ENCODE results near the gene SGSM2. TPM values are rescaled to one million over a fixed set of nuclear protein-coding genes. Genes with fewer than 3 reads are reported as not detected.
A peak's percentile ranks its signal among the peaks of the same experiment; 100 is the strongest.

The SGSM2 gene
- total RNA-seq, 4 donors from 2014 or later, result 14.8 to 65.6 (median 30.5) TPM

DNA sequence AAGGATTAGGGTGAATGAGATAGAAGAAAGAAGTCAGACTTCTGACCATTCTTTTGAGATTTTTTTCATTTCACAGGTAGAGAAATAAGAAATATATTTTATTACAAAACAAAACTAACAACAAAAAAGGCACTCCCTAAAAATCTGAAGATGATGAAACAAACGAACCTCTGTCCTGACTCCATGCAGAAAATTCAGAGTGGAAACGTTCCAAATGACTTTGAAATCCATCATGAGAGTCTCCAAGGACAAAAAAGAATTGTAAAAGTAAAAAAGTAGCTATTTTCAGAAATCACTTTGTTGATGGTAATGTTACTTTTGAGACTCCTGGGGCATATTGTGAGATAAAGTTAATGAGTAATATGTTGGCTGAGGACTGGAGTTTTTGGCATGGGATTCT is 89.9 kb downstream of the SGSM2 start:
- TF ChIP-seq, protein P1, sequence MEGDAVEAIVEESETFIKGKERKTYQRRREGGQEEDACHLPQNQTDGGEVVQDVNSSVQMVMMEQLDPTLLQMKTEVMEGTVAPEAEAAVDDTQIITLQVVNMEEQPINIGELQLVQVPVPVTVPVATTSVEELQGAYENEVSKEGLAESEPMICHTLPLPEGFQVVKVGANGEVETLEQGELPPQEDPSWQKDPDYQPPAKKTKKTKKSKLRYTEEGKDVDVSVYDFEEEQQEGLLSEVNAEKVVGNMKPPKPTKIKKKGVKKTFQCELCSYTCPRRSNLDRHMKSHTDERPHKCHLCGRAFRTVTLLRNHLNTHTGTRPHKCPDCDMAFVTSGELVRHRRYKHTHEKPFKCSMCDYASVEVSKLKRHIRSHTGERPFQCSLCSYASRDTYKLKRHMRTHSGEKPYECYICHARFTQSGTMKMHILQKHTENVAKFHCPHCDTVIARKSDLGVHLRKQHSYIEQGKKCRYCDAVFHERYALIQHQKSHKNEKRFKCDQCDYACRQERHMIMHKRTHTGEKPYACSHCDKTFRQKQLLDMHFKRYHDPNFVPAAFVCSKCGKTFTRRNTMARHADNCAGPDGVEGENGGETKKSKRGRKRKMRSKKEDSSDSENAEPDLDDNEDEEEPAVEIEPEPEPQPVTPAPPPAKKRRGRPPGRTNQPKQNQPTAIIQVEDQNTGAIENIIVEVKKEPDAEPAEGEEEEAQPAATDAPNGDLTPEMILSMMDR (IDR thresholded peaks at IDR 0.05; ENCODE audit: low read depth), result no peak

DNA sequence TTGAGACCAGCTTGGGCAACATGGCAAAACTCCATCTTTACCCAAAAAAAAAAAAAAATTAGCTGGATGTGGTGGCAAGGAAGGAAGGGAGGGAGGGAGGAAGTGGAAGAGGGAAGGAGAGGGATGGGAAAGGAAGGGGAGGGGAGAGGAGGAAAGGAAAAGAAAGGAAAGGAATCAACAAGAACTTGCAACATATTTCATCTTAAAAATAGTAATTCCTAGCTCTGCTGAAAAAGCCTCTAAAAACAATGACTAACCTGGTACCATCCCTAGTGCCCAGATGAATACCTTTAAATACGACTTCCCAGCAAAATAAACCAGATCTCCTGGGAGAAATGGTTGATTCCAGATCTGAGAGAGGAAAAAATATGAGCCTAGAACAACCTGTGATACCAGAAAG is 90.6 kb downstream of the SGSM2 start:
- TF ChIP-seq, protein P1 (IDR thresholded peaks at IDR 0.05; ENCODE audit: low read depth), result no peak

Small RNAs within 50 kb of the gene (small RNA-seq; reads per million reads assigned to genes)
- gene AC006435.3, result not detected
- not detected for gene AC006435.4
- 1,338 reads per million, percentile 99 among the genes with 10 or more reads in this experiment for gene SNORD91A
- 500 reads per million, percentile 99 among the genes with 10 or more reads in this experiment for gene SNORD91B

Other genes with a start within 250 kb of the SGSM2 start
- 10 to 100 TPM; 14.5 to 50.7 (median 19.4) TPM for gene SMG6, start 33.7 kb upstream of the SGSM2 start, total RNA-seq
- 10 to 100 TPM in 2 of 4 donors, 1 to 10 TPM in 2; 2.8 to 24.5 (median 12.5) TPM for gene SRR, start 33.6 kb upstream of the SGSM2 start, total RNA-seq
- 10 to 100 TPM; 21.9 to 36.0 (median 33.0) TPM for gene TSR1, start 1.0 kb upstream of the SGSM2 start, total RNA-seq
- gene MNT, start 63.6 kb downstream of the SGSM2 start, total RNA-seq, result 10 to 100 TPM in 2 of 4 donors, 1 to 10 TPM in 2; 7.0 to 10.8 (median 9.8) TPM
- gene METTL16, start 174.4 kb downstream of the SGSM2 start, total RNA-seq, result 10 to 100 TPM; 12.6 to 80.5 (median 25.3) TPM

Data from subcutaneous adipose tissue (tissue), 4 donors.